Heart right ventricle (tissue), 16 donors: ENCODE measurements around the gene ARID4B. TPM values are rescaled to one million over a fixed set of nuclear protein-coding genes. Genes with fewer than 3 reads are reported as not detected.
A peak's percentile ranks its signal among the peaks of the same experiment; 100 is the strongest.
"Not testable (repeated sequence)": the region's sequence is repeated elsewhere in the genome, so short reads cannot be mapped to it uniquely, and the experiment has no call there.

Source experiments
- ATAC-seq, 8 donors: fragments of 200-7000 bp; cut with Tn5 transposase; one replicate each; pipeline ENCODE4 v1.9.1; 2020; ENCODE audit warnings: mild to moderate bottlenecking in 8 of 8, moderate library complexity in 8 of 8, moderate number of reproducible peaks in 1 of 8
- DNase-seq, 2 donors: peaks; one replicate each; pipeline ENCODE4 v3.0.0-alpha.2; 2020
- H3K27ac ChIP-seq, 10 donors: fragments of 200-600 bp; sonication (generic) in 2 of 10; one replicate each; pipeline versions ENCODE4 v1.5.0 to v1.8.0; 2020 to 2022; ENCODE audit warnings: mild to moderate bottlenecking in 3 of 10
- H3K27me3 ChIP-seq, 7 donors: fragments of 200-600 bp; one replicate each; pipeline ENCODE4 v1.8.0; 2021 to 2022; ENCODE audit warnings: mild to moderate bottlenecking in 2 of 7
- H3K36me3 ChIP-seq, 9 donors: fragments of 200-600 bp; sonication (generic) in 1 of 9; one replicate each; pipeline versions ENCODE4 v1.5.0 to v1.8.0; 2020 to 2022; ENCODE audit warnings: mild to moderate bottlenecking in 2 of 9
- H3K4me1 ChIP-seq, 9 donors: fragments of 200-600 bp; sonication (generic) in 1 of 9; one replicate each; pipeline versions ENCODE4 v1.5.0 to v1.8.0; 2020 to 2022; ENCODE audit warnings: mild to moderate bottlenecking in 4 of 9
- H3K4me3 ChIP-seq, 10 donors: fragments of 200-600 bp; sonication (generic) in 2 of 10; one replicate each; pipeline versions ENCODE4 v1.5.0 to v1.8.0; 2020 to 2022; ENCODE audit warnings: mild to moderate bottlenecking in 7 of 10, moderate library complexity in 2 of 10
- H3K9me3 ChIP-seq, 11 donors: fragments of 200-600 bp in 10 of 11; sonication (generic) in 2 of 11; one replicate each; pipeline versions ENCODE4 v1.5.0 to v1.8.0; 2013 to 2022; ENCODE audit warnings: mild to moderate bottlenecking in 2 of 11, control low read depth in 1 of 11, moderate library complexity in 1 of 11
- CTCF ChIP-seq, 9 donors: fragments of 200-600 bp; sonication (generic) in 2 of 9; IDR thresholded peaks; one replicate each; pipeline versions ENCODE4 v1.5.0 to v1.8.0; 2021 to 2022; ENCODE audit warnings: antibody characterized with exemption in 9 of 9, mild to moderate bottlenecking in 5 of 9, moderate library complexity in 1 of 9
- WGBS, 2 donors: extraction: QIAGEN DNeasy Blood & Tissue Kit; methylation state at CpG; one replicate each; pipeline ENCODE4 v1.1.7; 2013; ENCODE audit warnings: inconsistent platforms in 1 of 2; 5-methylcytosine and 5-hydroxymethylcytosine counted together
- intact Hi-C, 10 donors: fragments of 100-400 bp; cut with DNase I; formaldehyde crosslinking; loops; one replicate each; pipeline versions ENCODE4 v1.11.1 to v1.14.2; 2022
- polyA plus RNA-seq, 2 donors: library from polyadenylated mRNA; stranded (reverse); fragments of 200-250 nt; gene quantifications; one replicate each; pipeline ENCODE4 v1.2.3, GENCODE V29; 2013
- total RNA-seq, 10 donors: library from RNA; stranded (reverse); fragmentation: NEBNext Ultra II Directional in 3 of 10; extraction: Animal tissue kit (Norgen Biotek cat#: 25700) in 3 of 10; gene quantifications; one replicate each; pipeline versions ENCODE4 v1.2.1 to v1.2.4, GENCODE V29; 2021 to 2023
- donor health status: Arrhythmogenic right ventricular cardiomyopathy.
- donor health status: ischemic (EF 13 %, LVEDD 7.1; RV severe dilation, severe dysfunction).
- donor health status: healthy with polysubstance abuse.
- donor health status: DM: no; HTN: yes; CAD: no.
- donor health status: DM: no; HTN: no; CAD: no.
- donor health status: ischemic (EF 25% LVEDD 6.9; RV normal size, moderate dysfunction).
- donor health status: ischemic (EF 25% LVEDD 5.7; RV mildly dilated, moderate dysfunction).
- donor health status: healthy.
- donor health status: DM: yes; HTN: yes; CAD: no.
- donor health status: Ischemic cardiomyopathy.
- donor health status: ischemic (EF 35%, LVEDD 5.7; RV mildly dilated, moderate dysfunction).
- donor health status: nonischemic (EF 11% LVEDD 7.7; RV severe dilation, severe dysfunction).
- donor health status: DM: yes; HTN: yes; CAD: no.
- donor health status: PGD.
- donor health status: ischemic (EF 29% LVEDD 5.4; RV normal size, mild dysfunction).
- donor health status: nonischemic (EF 23%, LVEDD 6.1; RV moderate dilation, normal function).

Gene ARID4B
- total and polyA plus RNA-seq, 12 donors: 4.8 to 21.5 (median 15.5) TPM

- Histone ChIP-seq H3K4me3 (no peak overlapping the region), H3K27ac (no peak overlapping the region), H3K9me3 (no peaks in the 10 kb centered on the region), H3K4me1 (peaks cover 0 to 71% (median 39%) of the 10 kb centered on the region in 9 donors), H3K27me3 (no peaks in the 10 kb centered on the region), H3K36me3 (no peaks in the 10 kb centered on the region)
- intact Hi-C loops: no loop called here
- TF ChIP-seq CTCF (IDR thresholded peaks at IDR 0.05): no peak
- ATAC-seq: no peak
- WGBS, 2 donors: 89 to 92% methylated on average over 4 of the region's 4 CpGs
- DNase-seq: no peak
Measured at GRCh38 chr1:235287208-235287882, 40.6 kb downstream of the ARID4B start.

- WGBS, 2 donors: 91% methylated on average over 1 of the region's 1 CpG
- intact Hi-C loops: no loop called here
- no peak for TF ChIP-seq CTCF (IDR thresholded peaks at IDR 0.05)
- Histone ChIP-seq H3K9me3 (no peaks in the 10 kb centered on the region), H3K27me3 (no peaks in the 10 kb centered on the region), H3K36me3 (no peaks in the 10 kb centered on the region), H3K4me1 (peaks cover 0 to 64% (median 32%) of the 10 kb centered on the region in 9 donors), H3K4me3 (no peak overlapping the region), H3K27ac (no peak overlapping the region)
- no peak for ATAC-seq
- no peak for DNase-seq
Measured at GRCh38 chr1:235286667-235287066, 41.3 kb downstream of the ARID4B start.

DNA sequence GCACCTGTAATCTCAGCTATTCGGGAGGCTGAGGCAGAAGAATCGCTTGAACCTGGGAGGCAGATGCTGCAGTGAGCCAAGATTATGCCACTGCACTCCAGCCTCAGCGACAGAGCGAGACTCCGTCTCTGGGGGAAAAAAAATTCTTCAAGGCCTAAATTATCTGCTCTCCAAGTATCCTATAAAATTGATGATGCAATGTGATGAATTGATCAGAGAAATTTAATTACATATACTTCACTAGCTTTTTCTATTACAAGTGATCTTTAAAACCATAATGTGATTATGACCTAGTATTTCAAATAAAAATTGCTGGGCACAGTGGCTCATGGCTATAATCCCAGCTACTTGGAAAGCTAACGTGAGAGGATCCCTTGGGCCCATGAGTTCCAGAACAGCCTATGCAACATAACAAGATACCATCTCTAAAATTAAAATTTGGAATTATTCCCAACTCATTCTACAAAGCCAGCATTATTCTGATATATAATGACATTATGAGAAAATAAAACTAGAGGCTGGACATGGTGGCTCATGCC is 43.7 kb downstream of the ARID4B start:
- Histone ChIP-seq H3K27me3 (no peaks in the 10 kb centered on the region), H3K4me1 (peaks cover 0 to 66% (median 32%) of the 10 kb centered on the region in 9 donors), H3K9me3 (no peaks in the 10 kb centered on the region), H3K4me3 (no peak overlapping the region), H3K27ac (no peak overlapping the region), H3K36me3 (no peaks in the 10 kb centered on the region)
- ATAC-seq (no peak), DNase-seq (no peak)
- WGBS, 2 donors: 79 to 80% methylated on average over 6 of the region's 6 CpGs
- intact Hi-C loops: no loop called here
- no peak for TF ChIP-seq CTCF (IDR thresholded peaks at IDR 0.05)

DNA sequence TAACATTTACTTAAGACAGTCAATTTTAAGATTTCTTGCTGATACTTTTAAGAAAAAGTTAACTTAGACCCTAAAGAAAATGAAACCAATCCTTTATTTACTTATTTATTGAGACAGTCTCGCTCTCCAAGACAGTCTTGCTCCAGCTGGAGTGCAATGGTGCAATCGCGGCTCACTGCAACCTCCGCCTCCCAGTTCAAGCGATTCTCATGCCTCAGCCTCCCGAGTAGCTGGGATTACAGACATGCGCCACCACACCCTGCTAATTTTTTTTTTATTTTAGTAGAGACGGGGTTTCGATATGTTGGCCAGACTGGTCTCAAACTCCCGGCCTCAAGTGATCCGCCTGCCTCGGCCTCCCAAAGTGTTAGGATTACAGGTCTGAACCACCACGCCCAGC is 44.3 kb downstream of the ARID4B start:
- H3K9me3 ChIP-seq, ATAC-seq, DNase-seq, H3K27ac ChIP-seq, H3K4me3 ChIP-seq, H3K27me3 ChIP-seq, H3K36me3 ChIP-seq, intact Hi-C loops: not testable (repeated sequence)
- WGBS, 2 donors: 95 to 96% methylated on average over 13 of the region's 13 CpGs
- H3K4me1 ChIP-seq: peaks cover 0 to 68% (median 33%) of the 10 kb centered on the region in 9 donors

GRCh38 chr1:235280467-235280866 is 47.5 kb downstream of the ARID4B start:
- DNase-seq: no peak
- no peak overlapping the region for H3K27ac ChIP-seq
- H3K4me3 ChIP-seq: no peak overlapping the region
- WGBS, 2 donors: 96 to 97% methylated on average over 15 of the region's 15 CpGs
- peak in 1 of 8 donors; percentile 37 for ATAC-seq
- no peaks in the 10 kb centered on the region for H3K36me3 ChIP-seq
- peaks cover 0 to 52% (median 31%) of the 10 kb centered on the region in 9 donors for H3K4me1 ChIP-seq
- intact Hi-C loops: no loop called here
- no peak for TF ChIP-seq CTCF (IDR thresholded peaks at IDR 0.05)
- H3K27me3 ChIP-seq: no peaks in the 10 kb centered on the region
- H3K9me3 ChIP-seq: no peaks in the 10 kb centered on the region
